ENCODE data around the gene DUOX1.
A peak's percentile ranks its signal among the peaks of the same experiment; 100 is the strongest.

DUOX1 gene

DNA sequence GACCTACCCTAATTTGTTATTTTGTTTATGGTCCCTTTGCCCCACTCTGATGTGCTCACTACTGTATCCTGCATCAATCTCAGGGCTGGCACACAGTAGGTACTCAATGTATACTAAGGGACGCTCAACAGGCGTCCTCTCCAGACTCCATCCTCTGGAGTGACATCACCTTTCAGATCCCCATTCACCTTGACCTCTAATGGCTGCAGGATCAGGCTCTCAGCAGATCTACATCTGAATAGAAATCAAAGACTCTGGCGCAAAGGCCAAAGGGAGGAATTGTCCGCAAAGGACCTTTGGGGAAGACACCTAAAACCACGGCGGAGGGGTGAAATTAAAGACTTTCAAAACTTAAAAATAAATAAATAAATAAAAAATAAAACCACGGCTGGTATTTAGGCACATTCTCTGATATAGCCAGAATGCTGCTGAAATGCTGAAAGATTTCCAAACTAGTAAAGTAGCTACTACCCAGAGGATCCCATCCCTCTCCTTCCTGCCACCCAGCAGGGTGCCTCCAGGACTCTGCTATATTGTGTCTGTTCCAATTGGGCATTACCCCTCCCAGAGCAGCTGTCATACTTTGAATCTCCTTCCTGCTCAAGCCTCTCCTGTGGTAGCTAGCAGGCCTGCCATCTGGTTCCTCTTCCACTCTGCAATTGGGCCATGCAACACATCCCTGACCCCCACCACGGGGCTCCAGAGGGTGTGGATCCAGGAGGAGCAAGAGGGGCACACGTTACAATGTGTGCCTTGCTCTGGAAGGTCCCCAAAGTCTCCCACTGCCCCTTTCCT lies 51.9 kb downstream of the DUOX1 start:
- FAIRE-seq (peak; percentile 25), DNase-seq (ENCODE audit: insufficient read length, low spot score) (peak; percentile 67)
- TF ChIP-seq, protein P1, sequence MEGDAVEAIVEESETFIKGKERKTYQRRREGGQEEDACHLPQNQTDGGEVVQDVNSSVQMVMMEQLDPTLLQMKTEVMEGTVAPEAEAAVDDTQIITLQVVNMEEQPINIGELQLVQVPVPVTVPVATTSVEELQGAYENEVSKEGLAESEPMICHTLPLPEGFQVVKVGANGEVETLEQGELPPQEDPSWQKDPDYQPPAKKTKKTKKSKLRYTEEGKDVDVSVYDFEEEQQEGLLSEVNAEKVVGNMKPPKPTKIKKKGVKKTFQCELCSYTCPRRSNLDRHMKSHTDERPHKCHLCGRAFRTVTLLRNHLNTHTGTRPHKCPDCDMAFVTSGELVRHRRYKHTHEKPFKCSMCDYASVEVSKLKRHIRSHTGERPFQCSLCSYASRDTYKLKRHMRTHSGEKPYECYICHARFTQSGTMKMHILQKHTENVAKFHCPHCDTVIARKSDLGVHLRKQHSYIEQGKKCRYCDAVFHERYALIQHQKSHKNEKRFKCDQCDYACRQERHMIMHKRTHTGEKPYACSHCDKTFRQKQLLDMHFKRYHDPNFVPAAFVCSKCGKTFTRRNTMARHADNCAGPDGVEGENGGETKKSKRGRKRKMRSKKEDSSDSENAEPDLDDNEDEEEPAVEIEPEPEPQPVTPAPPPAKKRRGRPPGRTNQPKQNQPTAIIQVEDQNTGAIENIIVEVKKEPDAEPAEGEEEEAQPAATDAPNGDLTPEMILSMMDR (IDR thresholded peaks at IDR 0.05; ENCODE audit: insufficient read depth, missing control alignments): no peak

DNA sequence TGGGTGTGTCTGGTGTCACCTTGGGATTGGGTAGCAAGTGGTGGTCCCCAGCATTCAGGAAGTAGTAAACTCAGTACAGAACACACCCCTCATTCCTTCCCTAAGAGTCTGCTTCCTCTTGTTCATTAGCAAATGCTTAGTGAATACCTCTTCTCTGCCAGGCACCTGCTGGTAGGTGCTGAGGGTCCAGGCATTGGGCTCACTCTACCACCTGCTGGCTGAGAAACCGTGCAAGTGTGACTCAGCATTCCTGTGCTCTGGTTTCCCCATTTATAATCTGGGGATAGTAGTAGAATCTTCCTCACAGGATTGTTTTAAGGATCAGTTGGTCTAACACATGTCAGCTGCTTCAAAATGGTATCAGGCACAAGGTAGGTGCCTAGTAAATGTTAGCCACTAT lies 53.2 kb downstream of the DUOX1 start:
- no peak for DNase-seq (ENCODE audit: insufficient read length, low spot score)
- FAIRE-seq: no peak
- TF ChIP-seq, protein P1 (IDR thresholded peaks at IDR 0.05; ENCODE audit: insufficient read depth, missing control alignments): no peak

DNA sequence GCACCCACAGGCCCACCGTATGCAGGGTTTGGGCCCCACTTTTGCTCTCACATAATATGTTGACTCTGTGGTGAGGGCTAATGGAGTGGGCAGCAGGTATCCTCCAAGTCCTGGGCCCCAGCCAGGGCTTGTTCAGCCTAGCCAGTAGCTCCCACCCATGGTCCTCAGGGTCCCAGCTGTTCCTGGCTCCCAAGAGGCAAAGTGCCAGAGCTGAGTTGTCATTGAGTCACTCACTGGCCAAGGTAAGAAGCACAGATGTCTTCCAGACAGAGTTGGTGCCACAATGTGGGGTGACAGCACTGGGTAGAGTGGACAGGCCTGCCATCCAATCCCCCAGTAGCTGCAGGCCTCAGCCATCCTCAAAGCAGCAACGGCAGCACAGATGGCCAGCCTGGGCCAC lies 53.7 kb downstream of the DUOX1 start:
- DNase-seq (ENCODE audit: insufficient read length, low spot score) (no peak), FAIRE-seq (no peak)
- TF ChIP-seq, protein P1 (IDR thresholded peaks at IDR 0.05; ENCODE audit: insufficient read depth, missing control alignments): no peak

DNA sequence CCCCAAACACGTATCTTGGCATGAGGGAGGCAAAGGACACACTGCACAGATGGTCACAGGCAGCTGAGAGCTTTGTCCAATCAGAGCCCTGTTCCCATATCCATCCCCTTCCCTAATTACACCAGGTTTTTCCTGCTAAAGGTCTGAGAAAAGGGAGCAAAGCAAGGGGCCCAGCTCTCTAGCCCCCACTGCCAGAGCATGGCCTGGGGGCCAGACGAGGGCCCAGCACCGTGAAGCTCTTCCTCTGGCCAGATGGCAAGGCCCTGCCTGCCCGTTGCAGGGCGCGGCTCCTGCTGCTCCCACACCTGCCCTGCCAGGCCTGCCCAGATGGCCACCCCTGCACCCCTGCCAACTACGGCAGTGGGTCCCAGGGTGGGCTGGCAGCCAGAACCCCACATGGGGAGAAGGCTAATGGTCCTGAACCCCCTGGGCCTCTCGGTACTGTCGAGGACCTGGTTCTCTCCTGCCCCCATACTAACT lies 54.8 kb downstream of the DUOX1 start:
- TF ChIP-seq, protein P1 (IDR thresholded peaks at IDR 0.05; ENCODE audit: insufficient read depth, missing control alignments): no peak
- FAIRE-seq (no peak), DNase-seq (ENCODE audit: insufficient read length, low spot score) (no peak)

DNA sequence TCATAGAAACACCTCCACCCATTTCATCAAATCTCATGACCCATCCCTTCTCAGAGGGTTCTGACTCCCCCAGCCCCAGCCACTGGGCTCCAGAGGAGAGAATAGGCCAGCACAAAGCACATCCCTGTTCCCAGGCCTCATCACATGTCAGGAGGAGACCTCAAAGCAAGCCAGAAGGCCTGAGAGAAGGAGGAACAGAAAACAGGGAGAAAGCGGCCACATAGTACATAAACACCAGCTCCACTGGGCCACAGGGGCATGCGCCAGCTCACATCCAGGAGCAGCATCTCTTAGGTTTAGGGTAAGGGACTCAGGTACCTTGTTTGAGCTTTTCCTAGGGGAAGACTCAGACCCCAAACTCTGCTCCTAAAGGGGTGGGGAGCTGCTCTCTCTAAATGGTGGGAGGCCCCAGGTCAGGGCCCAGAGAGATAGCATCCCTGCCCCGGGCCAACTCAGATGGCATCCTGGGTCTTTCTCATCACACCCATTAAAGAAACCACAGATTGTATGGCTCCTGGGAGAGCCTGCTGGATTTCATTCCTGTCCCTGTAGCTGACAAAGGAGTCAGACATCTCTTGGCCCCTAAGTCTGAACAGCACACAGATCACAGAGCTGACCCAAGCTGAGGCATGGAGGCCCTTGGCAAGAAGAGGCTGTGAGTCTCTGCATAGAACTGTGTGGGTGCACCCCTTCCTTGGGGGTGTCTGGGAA lies 55.4 kb downstream of the DUOX1 start:
- FAIRE-seq (no peak), DNase-seq (ENCODE audit: insufficient read length, low spot score) (no peak)
- TF ChIP-seq, protein P1 (IDR thresholded peaks at IDR 0.05; ENCODE audit: insufficient read depth, missing control alignments): no peak

DNA sequence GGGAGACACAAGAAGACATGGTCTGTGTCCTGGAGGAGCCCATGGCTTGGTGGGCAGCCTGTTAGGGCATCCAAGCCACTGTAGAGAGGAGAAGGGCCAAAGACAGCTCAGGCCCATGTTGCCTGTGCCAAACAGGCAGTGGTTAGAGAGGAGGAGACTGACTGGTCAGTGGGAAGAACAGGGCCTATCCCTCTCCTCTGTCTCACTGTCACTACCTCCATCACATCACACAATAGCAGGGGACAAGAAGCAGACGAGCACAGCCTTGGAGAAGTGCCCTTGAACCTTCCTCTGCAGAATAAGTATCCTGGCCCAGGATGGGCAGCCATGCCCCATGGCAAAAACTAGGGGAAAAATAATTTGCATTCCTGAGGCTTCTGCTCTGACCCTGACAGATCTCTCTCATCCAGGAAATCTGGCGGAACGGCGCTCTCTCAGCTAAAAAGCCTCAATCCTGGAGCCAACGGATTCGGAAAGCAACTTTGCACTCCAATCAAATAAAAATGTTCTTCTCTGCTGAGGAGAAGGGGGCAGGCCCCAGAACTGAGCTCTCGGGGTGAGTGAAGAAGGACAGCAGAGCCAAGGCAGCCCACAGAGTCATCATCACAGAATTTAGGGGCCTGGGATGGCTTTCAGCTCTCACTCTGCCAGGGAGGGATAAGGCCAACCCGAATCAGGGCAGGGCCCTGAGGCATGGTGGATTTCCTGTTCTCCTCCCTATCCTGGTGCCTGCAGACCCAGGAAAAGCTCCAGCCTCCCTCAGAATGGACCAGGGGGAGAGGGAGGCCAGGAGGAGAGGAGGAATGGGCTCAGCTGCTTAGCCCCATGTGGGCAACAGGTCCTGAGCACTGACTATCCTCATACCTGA lies 56.3 kb downstream of the DUOX1 start:
- FAIRE-seq (no peak), DNase-seq (ENCODE audit: insufficient read length, low spot score) (no peak)
- TF ChIP-seq, protein P1 (IDR thresholded peaks at IDR 0.05; ENCODE audit: insufficient read depth, missing control alignments): no peak

All from D721Med (cell line).